GM18870 (cell line): ENCODE results near the gene SYT4.
A peak's percentile ranks its signal among the peaks of the same experiment; 100 is the strongest.
"Not testable (repeated sequence)": the region's sequence is repeated elsewhere in the genome, so short reads cannot be mapped to it uniquely, and the experiment has no call there.

Experiments used
- ATAC-seq: cut with Tn5 transposase; IDR thresholded peaks from one replicate; pipeline ENCODE4 v1.9.1; 2021; ENCODE audit warnings: moderate library complexity; ENCODE audit not compliant: unreplicated experiment

SYT4 gene, protein sequence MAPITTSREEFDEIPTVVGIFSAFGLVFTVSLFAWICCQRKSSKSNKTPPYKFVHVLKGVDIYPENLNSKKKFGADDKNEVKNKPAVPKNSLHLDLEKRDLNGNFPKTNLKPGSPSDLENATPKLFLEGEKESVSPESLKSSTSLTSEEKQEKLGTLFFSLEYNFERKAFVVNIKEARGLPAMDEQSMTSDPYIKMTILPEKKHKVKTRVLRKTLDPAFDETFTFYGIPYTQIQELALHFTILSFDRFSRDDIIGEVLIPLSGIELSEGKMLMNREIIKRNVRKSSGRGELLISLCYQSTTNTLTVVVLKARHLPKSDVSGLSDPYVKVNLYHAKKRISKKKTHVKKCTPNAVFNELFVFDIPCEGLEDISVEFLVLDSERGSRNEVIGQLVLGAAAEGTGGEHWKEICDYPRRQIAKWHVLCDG

DNA sequence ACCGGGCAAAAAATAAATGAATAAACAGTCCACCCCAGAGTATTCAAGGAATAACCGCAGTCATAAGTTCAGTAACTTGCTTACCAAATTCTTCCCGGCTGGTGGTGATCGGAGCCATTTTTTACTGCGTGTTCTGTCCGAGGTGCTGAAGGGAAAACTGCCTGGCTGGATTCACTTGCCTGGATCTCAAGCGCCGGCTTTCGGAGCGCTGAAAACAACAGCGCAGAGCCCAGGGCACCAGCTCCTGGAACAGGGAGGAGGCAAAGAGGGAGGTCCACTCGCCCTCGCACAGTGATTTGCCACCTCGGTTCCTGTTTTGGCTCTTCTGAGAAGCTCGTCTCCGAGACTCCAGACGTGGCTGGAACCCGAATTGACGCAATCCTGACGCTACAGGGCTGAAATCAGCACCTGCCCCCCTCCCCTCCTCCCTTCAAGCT is at the start of gene SYT4:
SYT4 (minus strand) TSS at position 327 of the 437 bp plus-strand sequence; CDS start at position 118, 209 bp downstream.
- no peak for ATAC-seq

DNA sequence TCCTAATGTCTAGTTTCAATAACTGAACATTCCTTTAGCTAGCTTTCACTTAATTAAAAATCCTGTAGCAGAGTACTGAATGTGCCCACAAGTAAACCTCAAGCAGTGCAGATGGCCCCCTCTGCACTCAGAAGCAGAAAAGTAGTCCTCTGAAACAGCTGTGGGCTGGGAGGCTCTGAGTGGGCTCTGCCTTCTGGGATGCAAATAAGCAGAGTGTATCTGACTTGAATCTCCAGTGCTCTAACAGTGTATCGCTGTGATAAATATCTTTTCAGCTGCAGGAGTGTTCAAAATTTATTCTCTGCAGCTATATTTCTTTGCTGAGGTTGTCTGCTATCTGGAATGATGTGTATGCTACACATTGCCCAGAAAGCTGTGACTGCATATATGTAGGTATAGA is 44.8 kb upstream of the SYT4 start:
- no peak for ATAC-seq

DNA sequence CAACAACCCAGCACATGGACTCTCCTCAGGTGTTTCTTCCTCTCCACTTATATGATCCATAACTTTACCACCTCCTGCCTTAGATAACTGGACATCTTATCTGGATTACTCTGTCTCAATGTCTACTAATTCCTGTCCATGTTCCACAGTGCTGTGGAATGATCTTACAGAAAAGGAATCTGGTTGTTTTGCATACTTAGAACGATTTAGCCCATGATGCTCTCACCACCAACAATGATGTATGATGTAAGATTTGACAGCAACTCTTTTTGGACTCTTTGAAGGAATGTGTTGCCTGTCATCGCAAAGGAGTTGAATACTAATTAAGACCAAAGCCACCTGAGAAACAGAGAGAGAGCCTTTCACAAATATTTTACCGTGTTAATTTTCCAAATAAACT is 37.7 kb upstream of the SYT4 start:
- no peak for ATAC-seq

DNA sequence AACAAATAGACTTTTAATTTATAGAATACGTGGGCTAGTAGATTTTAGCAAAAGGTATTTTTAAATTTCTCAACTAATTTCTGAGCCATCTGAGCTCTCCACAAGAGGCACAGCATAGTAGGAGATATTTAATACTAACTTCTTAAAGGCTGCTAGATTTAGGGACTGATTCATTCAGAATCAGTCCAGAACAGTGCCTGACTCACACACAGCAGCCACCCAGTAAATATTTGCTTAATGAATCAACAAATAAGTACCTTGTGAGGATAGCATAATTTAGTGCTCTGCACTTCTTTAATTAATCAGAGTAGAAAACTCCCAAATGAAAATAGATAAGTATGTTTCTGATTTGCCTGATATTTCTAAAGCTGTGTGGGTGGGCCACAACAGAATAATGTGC is 35.6 kb upstream of the SYT4 start:
- no peak for ATAC-seq

DNA sequence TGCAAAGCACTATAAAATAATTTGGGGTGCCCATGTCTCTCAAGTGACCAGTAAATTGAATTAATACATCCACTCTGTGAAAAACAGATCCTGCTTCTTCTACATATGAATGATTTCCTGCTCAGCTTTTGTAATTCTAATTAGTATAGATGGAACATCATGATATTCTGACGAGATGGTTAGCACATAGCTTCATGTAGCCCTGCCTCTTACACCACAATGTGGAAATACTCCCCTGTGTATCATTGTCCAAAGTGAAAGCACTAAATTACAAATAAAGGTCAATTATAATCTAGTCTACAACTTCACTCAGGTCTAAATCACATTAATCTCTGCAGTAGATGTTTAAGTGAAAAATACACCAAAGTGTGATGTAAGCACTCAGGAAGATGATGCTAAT is 32.9 kb upstream of the SYT4 start:
- no peak for ATAC-seq

DNA sequence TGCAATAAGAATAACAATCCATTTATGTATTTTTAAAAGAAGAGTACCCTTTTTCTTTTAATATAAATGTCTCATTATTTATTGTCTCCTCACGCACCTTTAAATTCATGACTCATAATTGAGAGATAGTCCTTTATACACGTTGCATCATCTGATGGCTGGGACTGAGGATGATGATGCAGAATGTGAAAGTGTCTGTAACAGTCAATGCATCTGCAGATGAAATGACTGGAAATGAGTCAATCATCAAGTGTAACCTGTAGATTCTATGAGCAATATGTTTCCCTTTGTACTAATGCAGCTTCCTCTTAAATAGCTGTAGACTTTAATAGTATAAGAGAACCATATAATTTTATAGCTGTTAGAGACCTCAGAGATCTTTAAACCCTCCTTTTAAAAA is 26.1 kb upstream of the SYT4 start:
- ATAC-seq = no peak

DNA sequence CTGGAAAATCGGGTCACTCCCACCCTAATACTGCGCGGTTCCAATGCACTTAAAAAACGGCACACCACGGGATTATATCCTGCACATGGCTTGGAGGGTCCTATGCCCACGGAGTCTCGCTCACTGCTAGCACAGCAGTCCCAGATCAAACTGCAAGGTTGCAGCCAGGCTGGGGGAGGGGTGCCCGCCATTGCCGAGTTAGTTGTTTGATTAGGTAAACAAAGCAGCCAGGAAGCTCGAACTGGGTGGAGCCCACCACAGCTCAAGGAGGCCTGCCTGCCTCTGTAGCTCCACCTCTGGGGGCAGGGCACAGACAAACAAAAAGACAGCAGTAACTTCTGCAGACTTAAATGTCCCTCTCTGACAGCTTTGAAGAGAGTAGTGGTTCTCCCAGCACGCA is 8.9 kb upstream of the SYT4 start:
- not testable (repeated sequence) for ATAC-seq

DNA sequence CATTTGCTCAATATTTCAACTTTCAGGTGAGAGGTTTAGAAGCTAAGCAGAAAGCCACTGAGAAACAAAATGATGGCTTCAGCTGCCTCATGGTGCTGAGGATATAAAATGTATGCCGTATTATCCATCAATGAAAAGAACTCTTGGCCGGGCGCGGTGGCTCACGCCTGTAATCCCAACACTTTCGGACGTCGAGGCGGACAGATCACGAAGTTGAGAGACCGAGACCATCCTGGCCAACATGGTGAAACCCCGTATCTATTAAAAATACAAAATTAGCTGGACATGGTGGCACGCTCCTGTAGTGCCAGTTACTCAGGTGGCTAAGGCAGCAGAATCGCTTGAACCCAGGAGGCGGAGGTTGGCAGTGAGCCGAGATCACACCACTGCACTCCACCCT is 6.0 kb upstream of the SYT4 start:
- ATAC-seq = no peak

DNA sequence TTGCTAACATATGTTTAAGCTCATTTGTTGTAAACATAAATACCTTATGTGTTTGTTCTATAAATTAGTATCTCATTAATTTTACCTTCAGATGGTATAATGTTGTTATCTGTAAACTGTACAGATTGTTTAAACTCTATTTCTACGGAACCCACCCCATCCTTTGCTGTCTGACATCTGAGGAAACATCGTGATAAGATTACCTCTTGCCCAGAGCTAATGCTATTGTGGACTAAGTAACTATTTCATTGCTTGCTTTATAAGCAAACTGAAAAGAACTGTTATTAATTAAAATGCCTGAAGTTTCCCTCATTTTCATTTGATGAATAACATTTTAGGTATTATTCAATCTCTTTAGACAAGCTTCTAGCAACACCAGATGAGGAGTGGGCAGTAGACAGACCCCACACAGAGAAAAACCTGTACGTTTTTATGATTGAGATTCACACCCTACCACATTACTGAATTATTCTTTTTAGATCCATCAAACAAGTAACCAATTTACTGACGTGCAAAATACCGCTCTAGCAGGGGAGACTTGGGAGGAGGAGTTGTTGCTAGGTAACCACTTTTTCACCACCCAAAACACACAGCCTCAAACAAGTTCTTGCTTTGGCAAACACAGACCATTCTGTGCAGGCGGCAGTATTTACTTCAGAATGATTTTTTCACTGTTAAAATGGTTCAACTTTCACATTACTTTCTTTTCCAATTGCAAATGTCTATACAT is 1.9 kb upstream of the SYT4 start:
- ATAC-seq = peak; percentile 61

DNA sequence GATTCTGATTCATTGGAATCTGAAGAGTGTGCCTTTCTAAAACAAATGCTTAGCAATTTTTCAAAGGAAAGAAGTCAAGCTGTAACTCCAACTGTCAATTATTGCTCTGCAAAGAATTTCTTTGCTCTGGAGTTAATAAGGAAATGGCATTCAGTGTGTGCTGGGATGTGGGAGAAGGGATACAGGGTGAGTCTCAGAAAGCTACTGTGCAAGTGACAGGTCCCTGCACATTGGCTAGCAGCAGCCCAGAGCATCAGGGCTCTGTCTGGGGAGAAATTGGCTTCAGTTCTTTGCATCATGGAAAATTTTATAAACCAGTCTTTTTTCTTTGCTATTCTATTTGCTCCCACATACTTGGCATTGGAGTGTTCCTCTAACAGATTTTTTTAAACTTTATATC is 1.1 kb upstream of the SYT4 start:
- ATAC-seq = no peak

DNA sequence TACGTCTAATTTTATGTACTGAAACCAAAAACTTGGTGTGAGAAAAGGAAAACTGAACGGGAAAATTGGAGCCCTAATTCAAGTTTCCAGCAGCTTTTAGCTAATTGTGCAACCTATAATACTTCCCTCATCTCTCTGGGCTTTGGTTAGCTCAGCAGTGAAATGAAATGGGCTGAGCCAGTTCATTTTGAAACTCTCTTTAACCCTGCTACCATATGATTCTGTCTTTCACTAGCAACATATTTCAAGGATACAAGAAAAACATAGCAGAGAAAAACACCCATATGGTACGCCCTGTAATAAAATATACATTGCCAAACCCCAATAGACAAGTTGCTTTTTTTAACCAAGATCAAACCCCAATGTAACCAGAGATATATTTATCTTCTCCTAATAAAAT is 799 bp downstream of the SYT4 start:
- no peak for ATAC-seq

DNA sequence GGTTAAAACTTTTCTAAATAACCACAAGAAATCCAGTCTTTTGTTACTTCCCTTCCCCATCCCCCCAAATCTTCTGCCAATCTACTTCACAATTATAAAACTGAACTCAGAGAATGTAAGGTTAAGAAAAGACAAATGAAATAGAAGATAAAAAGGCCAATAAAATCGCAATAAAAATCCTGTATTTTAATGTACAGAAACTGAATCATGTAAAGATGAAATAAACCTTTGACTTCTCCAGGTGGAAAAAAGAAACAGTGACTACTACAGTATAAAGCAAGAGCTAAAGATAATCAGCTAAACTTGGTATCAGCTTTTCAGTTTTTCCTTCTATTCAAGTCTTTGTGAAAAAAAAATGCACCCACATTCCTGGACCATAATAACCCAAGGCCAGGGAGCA is 1.7 kb downstream of the SYT4 start:
- no peak for ATAC-seq

DNA sequence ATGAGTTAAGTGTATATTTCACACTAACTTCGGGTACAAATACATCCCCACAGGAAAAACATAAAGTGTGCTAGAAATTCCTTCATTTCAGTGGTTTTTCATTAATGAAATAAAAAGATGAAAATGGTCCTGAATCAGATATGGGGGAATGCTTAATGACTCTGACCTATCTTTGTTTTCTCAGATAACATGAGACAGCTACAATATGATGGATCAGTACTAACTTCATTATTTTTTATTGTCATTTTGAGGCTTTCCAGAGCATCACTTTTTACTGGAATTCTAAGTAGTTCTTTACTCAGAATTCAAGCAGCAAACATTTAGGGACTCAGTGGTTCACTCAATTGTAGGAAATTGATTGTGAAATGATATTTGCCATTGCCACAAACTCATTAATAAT is 2.8 kb downstream of the SYT4 start:
- ATAC-seq = no peak

DNA sequence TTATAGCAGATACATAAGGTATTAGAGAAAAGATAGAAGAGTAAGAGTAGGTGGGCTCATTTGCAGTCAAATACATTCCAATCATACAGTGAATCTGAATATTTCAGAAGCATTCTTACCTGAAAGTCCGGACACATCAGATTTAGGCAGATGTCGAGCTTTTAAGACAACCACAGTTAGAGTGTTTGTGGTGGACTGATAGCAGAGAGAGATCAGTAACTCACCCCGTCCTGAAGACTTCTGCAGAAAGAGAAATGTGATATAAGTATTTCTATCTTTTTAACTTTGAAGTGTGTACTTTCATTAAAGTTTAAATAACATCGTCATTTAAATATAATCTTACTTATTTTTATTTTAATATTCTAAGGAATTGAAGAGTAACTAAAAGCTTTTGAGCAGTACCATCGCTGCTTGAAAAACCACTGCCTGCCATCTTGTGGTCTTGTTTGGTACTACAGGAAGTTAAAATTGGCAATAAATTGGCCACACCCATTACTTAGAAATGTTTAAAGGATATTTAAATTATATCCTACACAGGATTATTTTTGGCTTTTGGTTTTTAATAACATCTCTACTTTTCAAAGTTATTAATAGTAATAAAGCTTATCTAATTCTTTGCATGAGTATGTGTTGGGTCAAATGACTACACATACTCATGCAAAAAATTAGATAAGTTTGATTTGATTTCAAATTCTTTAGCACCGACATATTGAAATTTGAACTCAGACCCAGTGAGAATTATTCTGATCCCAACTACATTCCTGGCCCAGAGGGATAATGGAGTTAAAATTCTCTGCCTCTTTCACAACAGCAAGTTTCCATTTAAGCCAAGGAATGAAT is 5.5 kb downstream of the SYT4 start:
- peak; percentile 87 for ATAC-seq

DNA sequence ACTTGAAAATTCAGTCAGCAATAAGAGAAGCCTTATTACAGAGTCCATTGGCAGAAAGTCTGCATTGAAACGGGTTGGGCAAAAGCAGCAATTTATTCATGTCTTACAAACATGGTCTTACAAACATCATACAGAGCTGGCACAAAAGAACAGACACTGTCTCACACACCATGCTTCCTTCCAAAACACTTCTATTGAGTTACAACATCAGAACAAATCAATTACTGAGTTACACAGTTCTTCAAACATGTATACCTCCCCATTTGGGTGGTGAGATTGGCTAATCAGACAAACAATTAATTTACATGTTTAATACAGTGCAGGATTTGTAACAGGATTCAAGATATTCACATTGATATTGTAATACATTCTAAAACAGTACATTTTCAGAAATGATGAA is 9.5 kb downstream of the SYT4 start:
- ATAC-seq = no peak

DNA sequence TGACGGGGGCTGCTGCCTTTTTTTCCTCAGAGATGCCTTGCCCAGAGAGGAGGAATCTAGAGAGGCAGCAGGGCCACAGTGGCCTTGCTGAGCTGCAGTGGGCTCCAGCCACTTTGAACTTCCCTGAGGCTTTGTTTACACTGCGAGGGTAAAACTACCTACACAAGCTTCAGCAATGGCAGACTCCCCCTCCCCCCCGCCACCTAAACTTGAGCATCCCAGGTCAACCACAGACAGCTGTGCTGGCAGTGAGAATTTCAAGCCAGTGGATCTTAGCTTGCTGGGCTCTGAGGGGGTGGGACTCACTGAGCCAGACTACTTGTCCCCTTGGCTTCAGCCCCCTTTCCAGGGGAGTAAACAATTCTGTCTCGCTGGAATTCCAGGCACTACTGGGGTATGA is 11.8 kb downstream of the SYT4 start:
- no peak for ATAC-seq

DNA sequence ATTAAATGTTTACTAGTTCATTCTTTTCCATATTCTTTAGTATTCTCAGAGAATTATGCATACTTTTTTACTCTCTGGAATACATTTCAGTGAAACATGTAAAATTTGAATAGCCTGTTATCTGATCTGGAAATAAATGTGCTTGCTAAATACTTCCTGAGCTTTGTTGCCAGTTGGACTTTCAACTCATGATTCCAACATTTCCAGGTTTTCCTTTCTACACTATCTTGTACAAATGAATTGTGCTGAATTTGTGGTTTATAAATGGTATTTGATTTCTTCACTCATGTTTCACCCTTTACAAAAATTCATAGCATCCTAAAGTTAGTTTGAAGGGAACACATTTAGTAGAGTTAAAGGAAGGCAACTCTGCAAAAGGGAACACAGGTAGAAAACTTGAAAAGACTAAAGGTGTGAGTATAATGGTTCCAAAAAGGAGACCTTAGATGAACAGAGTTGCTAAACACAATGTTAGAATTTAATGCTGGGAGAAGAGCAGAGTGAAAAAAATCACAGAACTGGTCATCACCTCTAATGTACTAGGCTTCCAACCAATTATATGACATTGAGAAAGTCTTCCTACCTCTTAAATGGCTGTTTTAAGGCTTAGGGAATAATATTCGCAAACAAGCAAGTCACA is 28.6 kb downstream of the SYT4 start:
- ATAC-seq = no peak

DNA sequence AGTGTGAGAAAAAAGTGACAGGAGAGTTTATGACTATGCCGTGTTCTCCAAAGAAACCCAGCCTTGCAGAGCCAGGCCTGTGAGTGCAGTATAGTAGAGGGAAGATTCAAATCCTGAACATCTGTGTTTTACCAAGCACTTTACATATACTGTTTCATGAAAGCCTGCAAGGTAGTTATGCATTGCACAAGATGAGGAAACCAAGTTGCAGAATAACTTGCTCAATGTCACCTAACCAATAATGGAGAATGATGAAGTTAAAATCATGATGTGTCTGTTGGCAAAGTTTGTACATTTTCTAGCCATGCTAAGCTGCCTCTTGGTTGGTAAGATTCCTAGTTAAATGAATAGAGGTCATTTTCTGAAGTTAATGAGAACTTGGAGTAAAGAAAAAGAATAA is 29.3 kb downstream of the SYT4 start:
- ATAC-seq = no peak

DNA sequence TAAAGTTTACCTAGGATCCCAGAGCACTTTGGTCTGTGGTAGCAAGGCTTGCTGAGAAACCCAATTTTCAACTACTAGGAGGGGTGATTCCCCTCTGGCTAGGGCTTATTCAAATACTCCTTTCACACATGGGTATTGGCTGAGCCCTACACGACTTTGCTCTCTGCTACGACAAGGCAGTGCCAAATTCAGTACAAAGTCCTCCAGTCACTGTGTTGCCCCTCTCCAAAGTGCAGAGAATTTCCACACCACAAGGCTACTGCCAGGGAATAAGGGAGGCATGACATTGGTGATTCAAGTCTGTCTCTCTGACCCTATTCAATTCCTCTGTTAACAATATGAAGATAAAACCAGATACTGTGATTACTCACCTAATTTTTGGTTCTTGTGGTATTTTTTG is 38.9 kb downstream of the SYT4 start:
- ATAC-seq = no peak

DNA sequence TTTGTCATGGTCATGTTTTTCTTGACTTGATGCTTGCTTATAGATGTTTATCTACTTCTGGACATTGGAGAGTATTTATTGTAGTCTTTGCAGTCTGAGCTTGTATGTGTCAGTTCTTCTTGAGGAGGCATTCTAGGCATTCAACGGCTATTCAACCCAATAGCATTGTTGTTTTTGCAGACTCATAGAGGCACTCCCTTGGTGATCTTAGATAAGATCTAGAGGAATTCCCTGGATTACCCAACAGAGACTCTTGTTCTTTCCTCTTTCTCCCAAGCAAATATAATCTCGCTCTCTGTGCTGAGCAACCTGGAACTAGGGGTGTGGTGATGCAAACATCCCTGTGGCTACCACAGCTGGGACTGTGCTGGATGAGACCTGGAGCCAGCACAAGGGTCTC is 40.4 kb downstream of the SYT4 start:
- ATAC-seq = no peak

DNA sequence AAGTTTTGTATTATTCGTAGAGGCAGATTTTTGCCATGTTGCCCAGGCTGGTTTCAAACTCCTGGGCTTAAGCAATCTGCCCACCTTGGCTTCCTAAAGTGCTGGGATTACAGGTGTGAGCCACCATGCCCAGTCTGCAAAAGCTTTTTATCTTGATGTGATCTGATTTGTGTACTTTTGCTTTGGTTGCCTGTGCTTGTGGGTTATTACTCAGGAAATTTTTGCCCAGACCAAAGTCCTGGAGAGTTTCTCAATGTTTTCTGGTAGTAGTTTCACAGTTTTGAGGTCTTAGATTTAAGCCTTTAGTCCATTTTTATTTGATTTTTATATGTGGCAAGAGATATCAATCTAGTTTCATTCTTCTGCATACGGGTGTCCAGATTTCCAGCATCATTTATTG is 42.4 kb downstream of the SYT4 start:
- ATAC-seq = no peak
